HAP-1 (cell line): ENCODE measurements around the gene DDX59.

Source experiments
- DNase-seq, 2 experiments: peaks; one replicate each; pipeline ENCODE4 v3.0.0-alpha.2; 2016 to 2020; ENCODE audit warnings: low spot score in 2 of 2
- H3K27me3 ChIP-seq: fragments of 250-450 bp; sonication (Bioruptor Pico); 2 replicates; pipeline ENCODE4 v1.5.1; 2020; ENCODE audit warnings: low read depth, mild to moderate bottlenecking, moderate library complexity
- H3K36me3 ChIP-seq: fragments of 250-450 bp; sonication (Bioruptor Pico); replicated peaks from 2 replicates; pipeline ENCODE4 v1.5.1; 2020; ENCODE audit warnings: mild to moderate bottlenecking
- H3K4me1 ChIP-seq: fragments of 250-450 bp; sonication (Bioruptor Pico); 2 replicates; pipeline ENCODE4 v1.5.1; 2020; ENCODE audit warnings: mild to moderate bottlenecking
- H3K4me3 ChIP-seq: fragments of 250-450 bp; sonication (Bioruptor Pico); 2 replicates; pipeline ENCODE4 v1.5.1; 2020; ENCODE audit warnings: mild to moderate bottlenecking, moderate library complexity
- H3K9me3 ChIP-seq: fragments of 250-450 bp; sonication (Bioruptor Pico); 2 replicates; pipeline ENCODE4 v1.5.1; 2020; ENCODE audit warnings: mild to moderate bottlenecking, moderate library complexity
- in situ Hi-C: fragments of 300-500 bp; cut with MboI; formaldehyde crosslinking; loops from 3 replicates; pipeline ENCODE4 v1.14.3; 2020; ENCODE audit warnings: low sequenced_read_pairs, inconsistent platforms, mixed read lengths

Gene DDX59

GRCh38 chr1:200669314-200670241, at the start of gene DDX59:
Gene DDX59, minus strand, starts transcription at chr1:200669907. Its CDS starts 3,167 bp downstream, at chr1:200666740.
- H3K9me3 ChIP-seq, result no peaks in the 10 kb centered on the region
- H3K27me3 ChIP-seq, result no peaks in the 10 kb centered on the region
- 0 out of 2 replicates have a peak, but pooled peaks cover 3% of the 10 kb centered on the region for H3K36me3 ChIP-seq
- H3K4me1 ChIP-seq, result peaks cover 29% of the 10 kb centered on the region
- H3K4me3 ChIP-seq, result peak within 1 kb of the TSS; percentile 79
- DNase-seq, result peak; percentile 95 to 97
- in situ Hi-C loops, result no loop called here

DNA sequence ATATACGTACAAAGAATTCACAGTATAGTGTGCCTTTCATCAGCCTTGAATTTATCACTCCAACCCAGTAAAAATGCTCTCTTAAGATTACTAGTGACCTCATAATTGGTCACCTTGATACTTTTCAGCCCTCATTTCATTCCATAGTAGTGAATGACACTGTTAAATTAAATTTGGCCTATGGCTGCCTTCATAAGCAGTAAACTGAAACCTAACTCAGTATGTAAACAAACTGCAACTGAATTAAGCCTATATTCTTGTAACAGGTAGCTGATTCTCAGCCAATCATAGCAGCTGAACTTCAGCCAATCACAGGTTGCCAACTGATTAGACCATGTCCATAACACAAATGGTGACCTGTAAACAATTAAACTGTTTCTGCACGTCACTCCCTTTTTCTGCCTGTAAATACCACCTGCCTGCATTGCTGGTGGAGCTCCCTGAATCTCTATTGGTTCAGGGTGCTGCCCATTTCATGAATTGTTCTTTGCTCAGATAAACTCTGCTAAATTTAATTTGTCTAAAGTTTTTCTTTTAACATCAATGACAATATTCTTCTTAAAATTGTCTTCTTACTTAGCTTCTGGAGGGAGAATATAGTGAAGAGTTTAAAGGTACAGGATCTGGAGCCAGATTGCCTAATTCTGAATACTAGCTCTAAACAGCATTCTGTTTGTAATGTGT, 44.9 kb upstream of the DDX59 start:
- Histone ChIP-seq H3K4me1 (0 out of 2 replicates have a peak, but pooled peaks cover 5% of the 10 kb centered on the region), H3K27me3 (no peaks in the 10 kb centered on the region), H3K36me3 (no peaks in the 10 kb centered on the region), H3K4me3 (no peak overlapping the region), H3K9me3 (no peaks in the 10 kb centered on the region)
- no peak for DNase-seq
- in situ Hi-C loops, result no loop called here

DNA sequence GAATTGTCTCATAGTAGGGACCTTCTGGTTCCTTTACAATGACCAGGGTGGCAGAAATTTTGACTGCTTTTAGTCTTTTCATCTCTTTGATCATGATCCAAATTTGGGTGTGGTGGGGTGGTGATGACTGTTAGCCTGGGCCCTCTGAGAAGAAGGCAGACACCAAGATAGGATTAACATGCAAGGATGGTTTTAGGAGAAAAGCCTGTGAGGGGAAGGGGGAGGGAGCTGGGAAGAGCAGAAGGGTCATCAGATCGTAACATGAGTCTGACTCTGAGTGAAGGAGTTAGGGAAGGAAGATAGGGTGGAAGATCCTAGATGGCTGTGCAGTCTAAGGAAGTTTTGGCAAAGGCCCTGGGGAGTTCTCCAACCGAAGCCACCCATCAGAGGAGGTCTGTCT, 40.5 kb upstream of the DDX59 start:
- Histone ChIP-seq H3K27me3 (no peaks in the 10 kb centered on the region), H3K9me3 (no peaks in the 10 kb centered on the region), H3K36me3 (no peaks in the 10 kb centered on the region), H3K4me3 (no peak overlapping the region), H3K4me1 (no peaks in the 10 kb centered on the region)
- in situ Hi-C loops, result no loop called here
- DNase-seq, result no peak

DNA sequence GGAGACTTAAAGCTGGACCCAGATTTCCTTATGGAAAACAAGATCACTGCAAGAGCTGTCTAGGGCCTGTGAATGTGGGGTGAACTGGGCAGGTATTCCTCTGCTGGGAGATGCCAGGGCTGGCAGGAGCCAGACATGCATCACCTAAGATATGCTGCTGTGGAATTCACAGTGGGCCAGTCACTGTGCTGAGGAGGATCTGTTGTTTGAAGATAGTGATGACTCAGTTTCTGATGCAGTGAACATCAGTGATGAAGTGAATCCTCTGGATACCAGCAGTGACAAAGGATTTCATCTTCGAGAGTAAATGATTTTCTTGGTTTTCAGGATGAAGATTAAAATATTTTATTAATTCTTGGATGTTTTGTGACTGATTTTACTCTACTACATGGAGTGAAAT, 39.1 kb upstream of the DDX59 start:
- in situ Hi-C loops, result no loop called here
- Histone ChIP-seq H3K4me1 (no peaks in the 10 kb centered on the region), H3K9me3 (no peaks in the 10 kb centered on the region), H3K4me3 (no peak overlapping the region), H3K27me3 (no peaks in the 10 kb centered on the region), H3K36me3 (no peaks in the 10 kb centered on the region)
- no peak for DNase-seq

DNA sequence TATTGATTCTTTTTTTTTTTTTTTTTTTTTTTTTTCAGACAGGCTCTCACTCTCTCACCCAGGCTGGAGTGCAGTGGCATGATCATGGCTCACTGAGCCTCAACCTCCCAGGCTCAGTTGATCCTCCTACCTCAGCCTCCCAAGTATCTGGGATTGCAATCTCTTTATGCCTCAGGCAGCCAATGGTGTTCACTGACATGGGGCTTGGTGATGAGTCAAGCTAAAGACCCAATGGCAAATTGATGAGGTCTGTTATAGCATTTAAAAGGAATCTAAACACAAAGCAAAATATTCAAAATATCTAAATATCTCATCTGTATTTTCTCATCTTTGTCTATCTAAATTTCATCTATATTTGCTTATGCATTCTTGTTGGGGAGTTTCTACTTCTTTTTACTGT, 38.5 kb upstream of the DDX59 start:
- in situ Hi-C loops, result no loop called here

DNA sequence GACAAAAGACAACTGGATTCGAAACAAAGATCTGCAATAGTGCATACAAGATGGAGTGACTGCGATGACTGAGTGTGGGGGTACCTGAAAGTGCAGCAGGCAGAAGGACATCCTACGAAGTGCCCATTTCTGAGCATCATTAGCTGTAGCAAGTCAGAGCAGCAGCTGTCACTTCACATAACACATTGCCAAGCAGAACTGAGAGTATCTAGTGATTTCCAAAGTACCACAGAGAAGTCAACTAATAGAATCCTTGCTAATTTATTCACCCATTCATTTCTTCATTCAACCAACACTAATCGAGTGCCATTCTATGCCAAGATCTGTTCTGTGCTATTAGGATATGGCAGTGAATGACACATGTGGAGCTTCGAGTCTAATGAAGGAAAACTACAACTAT, 37.4 kb upstream of the DDX59 start:
- Histone ChIP-seq H3K27me3 (no peaks in the 10 kb centered on the region), H3K9me3 (no peaks in the 10 kb centered on the region), H3K4me1 (no peaks in the 10 kb centered on the region), H3K36me3 (no peaks in the 10 kb centered on the region), H3K4me3 (no peak overlapping the region)
- no peak for DNase-seq
- in situ Hi-C loops, result no loop called here

More for the DNA sequence above, 38.5 kb upstream of the DDX59 start:
- no peak overlapping the region for H3K4me3 ChIP-seq
- no peaks in the 10 kb centered on the region for H3K36me3 ChIP-seq
- no peaks in the 10 kb centered on the region for H3K9me3 ChIP-seq
- H3K27me3 ChIP-seq, result no peaks in the 10 kb centered on the region
- H3K4me1 ChIP-seq, result no peaks in the 10 kb centered on the region
- no peak for DNase-seq

- Histone ChIP-seq H3K27me3 (no peaks in the 10 kb centered on the region), H3K4me3 (no peak overlapping the region), H3K36me3 (no peaks in the 10 kb centered on the region), H3K9me3 (no peaks in the 10 kb centered on the region), H3K4me1 (no peaks in the 10 kb centered on the region)
- no peak for DNase-seq
- in situ Hi-C loops, result no loop called here
These were observed 36.6 kb upstream of the DDX59 start for GRCh38 chr1:200706111-200706814.

DNA sequence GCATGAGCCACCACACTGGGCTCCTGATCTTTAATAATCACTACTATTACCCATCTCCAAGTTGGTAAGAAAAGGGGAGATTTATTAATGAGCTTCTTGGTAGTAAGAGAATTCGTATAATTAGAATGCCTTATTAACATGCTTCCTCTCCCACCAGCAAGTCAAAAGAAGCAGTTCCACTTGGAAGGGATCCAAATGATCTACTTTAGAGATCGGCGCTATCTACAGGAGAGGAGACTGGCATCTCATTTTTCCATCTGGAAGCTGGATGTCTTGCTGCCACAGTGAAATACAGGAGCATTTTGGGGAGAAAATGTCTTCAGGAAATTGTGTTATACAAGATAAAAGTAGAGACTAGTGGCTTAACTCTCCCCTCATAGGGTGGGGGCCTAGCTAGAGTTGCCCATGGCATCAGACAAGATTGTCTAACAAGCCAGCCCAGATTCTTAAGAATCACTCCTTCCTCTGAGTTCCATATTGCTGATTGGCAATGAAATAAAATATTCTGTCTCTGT, 35.3 kb upstream of the DDX59 start:
- in situ Hi-C loops, result no loop called here
- H3K36me3 ChIP-seq, result no peaks in the 10 kb centered on the region
- H3K4me1 ChIP-seq, result no peaks in the 10 kb centered on the region
- H3K4me3 ChIP-seq, result no peak overlapping the region
- no peaks in the 10 kb centered on the region for H3K9me3 ChIP-seq
- DNase-seq, result no peak
- no peaks in the 10 kb centered on the region; the same call in 1 of the 2 replicates for H3K27me3 ChIP-seq

- H3K36me3 ChIP-seq, result no peaks in the 10 kb centered on the region
- H3K4me3 ChIP-seq, result no peak overlapping the region
- in situ Hi-C loops, result no loop called here
- no peaks in the 10 kb centered on the region; the same call in 1 of the 2 replicates for H3K27me3 ChIP-seq
- H3K9me3 ChIP-seq, result no peaks in the 10 kb centered on the region
- no peaks in the 10 kb centered on the region for H3K4me1 ChIP-seq
- no peak for DNase-seq
These were observed 30.2 kb upstream of the DDX59 start for GRCh38 chr1:200699871-200700270.

DNA sequence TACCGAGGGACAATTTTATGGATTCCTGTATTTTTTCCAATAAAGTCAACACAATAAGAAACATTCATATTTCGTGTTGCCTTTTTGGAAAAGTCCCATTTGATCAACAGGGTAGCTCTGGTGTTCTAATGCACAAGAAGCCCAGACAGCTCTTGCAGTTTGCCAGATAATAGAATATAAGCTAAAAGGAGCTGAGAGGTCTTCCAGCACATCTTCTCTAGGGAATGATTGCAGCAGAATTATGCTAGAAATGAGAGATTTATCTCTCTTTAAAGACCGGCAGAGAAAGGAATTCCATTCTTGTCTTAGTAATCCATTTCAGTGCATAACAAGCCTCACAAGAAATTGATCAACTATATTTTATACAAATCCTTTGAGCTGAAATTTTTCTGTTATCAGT, 25.0 kb upstream of the DDX59 start:
- Histone ChIP-seq H3K27me3 (no peaks in the 10 kb centered on the region), H3K4me3 (no peak overlapping the region), H3K9me3 (no peaks in the 10 kb centered on the region), H3K4me1 (peaks cover 13% of the 10 kb centered on the region), H3K36me3 (no peaks in the 10 kb centered on the region)
- DNase-seq, result no peak
- in situ Hi-C loops, result no loop called here

- Histone ChIP-seq H3K9me3 (no peaks in the 10 kb centered on the region), H3K4me3 (no peak overlapping the region), H3K4me1 (peaks cover 13% of the 10 kb centered on the region), H3K36me3 (no peaks in the 10 kb centered on the region), H3K27me3 (no peaks in the 10 kb centered on the region)
- in situ Hi-C loops, result no loop called here
- DNase-seq, result no peak
These were observed 23.6 kb upstream of the DDX59 start for GRCh38 chr1:200693327-200693726.

DNA sequence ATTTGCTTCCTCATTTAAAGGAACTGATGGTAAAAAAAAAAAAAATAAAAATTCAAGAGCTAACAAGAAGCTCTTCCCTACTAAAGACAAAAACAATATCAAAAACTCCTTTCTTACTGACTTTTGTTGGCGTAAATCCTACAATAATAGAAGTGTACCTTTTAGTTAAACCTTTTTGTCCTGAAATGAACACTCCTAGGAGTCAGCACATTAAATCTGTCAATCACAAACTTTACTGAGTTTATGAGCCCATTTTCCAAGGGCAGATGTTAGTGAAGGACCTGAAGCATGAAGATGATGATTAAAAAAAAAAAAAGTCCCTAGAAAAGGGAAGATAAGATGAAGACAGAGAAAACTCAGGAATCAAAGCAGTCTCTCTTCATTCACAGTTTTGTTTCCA, 22.6 kb upstream of the DDX59 start:
- Histone ChIP-seq H3K27me3 (no peaks in the 10 kb centered on the region), H3K4me3 (no peak overlapping the region), H3K4me1 (peaks cover 17% of the 10 kb centered on the region), H3K36me3 (no peaks in the 10 kb centered on the region), H3K9me3 (no peaks in the 10 kb centered on the region)
- in situ Hi-C loops, result no loop called here
- DNase-seq, result peak in 1 of 2 experiments; percentile 80

DNA sequence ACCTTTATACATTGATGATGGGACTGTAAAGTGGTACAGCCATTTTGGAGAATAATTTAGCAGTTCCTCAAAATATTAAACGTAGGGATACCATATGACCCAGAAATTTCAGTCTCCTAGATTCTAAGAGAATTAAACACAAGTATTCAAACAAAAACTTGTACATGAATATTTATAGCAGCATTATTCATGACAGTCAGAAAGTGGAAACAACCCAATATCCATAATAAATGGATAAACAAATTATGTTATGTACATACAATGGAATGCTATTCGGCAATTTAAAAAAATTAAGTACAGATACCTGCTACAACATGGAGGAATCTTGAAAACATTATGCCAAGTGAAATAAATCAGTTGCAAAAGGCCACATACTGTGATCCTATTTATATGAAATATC, 16.9 kb upstream of the DDX59 start:
- in situ Hi-C loops, result no loop called here
- no peaks in the 10 kb centered on the region for H3K27me3 ChIP-seq
- DNase-seq, result no peak
- H3K4me3 ChIP-seq, result no peak overlapping the region
- H3K9me3 ChIP-seq, result no peaks in the 10 kb centered on the region
- no peaks in the 10 kb centered on the region for H3K36me3 ChIP-seq
- peaks cover 8% of the 10 kb centered on the region for H3K4me1 ChIP-seq
